AG09309 (cell line): ENCODE data around the gene SYTL1.

Source experiments
- DNase-seq: peaks from one replicate; pipeline ENCODE4 v3.0.0-alpha.2; 2010; ENCODE audit warnings: low read depth
- H3K4me3 ChIP-seq: 2 replicates; pipeline ENCODE4 v1.5.1; 2011; ENCODE audit warnings: mild to moderate bottlenecking, low read depth, low read length, moderate library complexity; ENCODE audit not compliant: control insufficient read depth
- CTCF ChIP-seq: IDR thresholded peaks from 2 replicates; pipeline ENCODE4 v1.5.1; 2011; ENCODE audit warnings: mild to moderate bottlenecking, low read depth, low read length, inconsistent platforms; ENCODE audit not compliant: insufficient read depth, control insufficient read depth; ENCODE audit errors: missing control alignments

SYTL1 gene

GRCh38 chr1:27336756-27337155, 5.1 kb upstream of the SYTL1 start:
- TF ChIP-seq CTCF: no peak
- H3K4me3 ChIP-seq: no peak overlapping the region
- no peak for DNase-seq

- TF ChIP-seq CTCF: no peak
- no peak overlapping the region for H3K4me3 ChIP-seq
- no peak for DNase-seq
Measured at GRCh38 chr1:27338751-27339150, 3.1 kb upstream of the SYTL1 start.

- H3K4me3 ChIP-seq: no peak overlapping the region
- TF ChIP-seq CTCF: no peak
- no peak for DNase-seq
Measured at GRCh38 chr1:27339213-27339612, 2.6 kb upstream of the SYTL1 start.

GRCh38 chr1:27342391-27342777, 562 bp downstream of the SYTL1 start:
- no peak for TF ChIP-seq CTCF
- no peak for DNase-seq
- no peak overlapping the region for H3K4me3 ChIP-seq

GRCh38 chr1:27342778-27343638, 1.2 kb downstream of the SYTL1 start:
- no peak overlapping the region for H3K4me3 ChIP-seq
- DNase-seq: no peak
- no peak for TF ChIP-seq CTCF

- no peak overlapping the region for H3K4me3 ChIP-seq
- no peak for DNase-seq
Measured at GRCh38 chr1:27343639-27344025, 1.8 kb downstream of the SYTL1 start.

More at GRCh38 chr1:27343639-27344025, 1.8 kb downstream of the SYTL1 start:
- no peak for TF ChIP-seq CTCF
